Fibroblast of skin of abdomen (primary cell): ENCODE measurements around the gene HCN4.

Experiments used
- DNase-seq: peaks from one replicate; pipeline ENCODE4 v3.0.0-alpha.2; 2013

HCN4 gene

GRCh38 chr15:73378089-73378488 is 9.3 kb upstream of the HCN4 start:
- DNase-seq: no peak

- DNase-seq: no peak
Measured at GRCh38 chr15:73375755-73376305, 7.1 kb upstream of the HCN4 start.

- DNase-seq: no peak
Measured at GRCh38 chr15:73375012-73375411, 6.3 kb upstream of the HCN4 start.

GRCh38 chr15:73374604-73375003 is 5.8 kb upstream of the HCN4 start:
- no peak for DNase-seq

- no peak for DNase-seq
Measured at GRCh38 chr15:73373221-73373620, 4.5 kb upstream of the HCN4 start.

GRCh38 chr15:73371812-73372211 is 3.1 kb upstream of the HCN4 start:
- no peak for DNase-seq

GRCh38 chr15:73370151-73370550 is 1.4 kb upstream of the HCN4 start:
- DNase-seq: no peak

GRCh38 chr15:73369154-73369694 is 466 bp upstream of the HCN4 start:
- DNase-seq: no peak

GRCh38 chr15:73367624-73368300 is 996 bp downstream of the HCN4 start:
- no peak for DNase-seq

- no peak for DNase-seq
Measured at GRCh38 chr15:73366766-73367623, 1.8 kb downstream of the HCN4 start.

- no peak for DNase-seq
Measured at GRCh38 chr15:73364070-73364469, 4.7 kb downstream of the HCN4 start.

GRCh38 chr15:73362900-73363299 is 5.9 kb downstream of the HCN4 start:
- DNase-seq: no peak

- no peak for DNase-seq
Measured at GRCh38 chr15:73361337-73361736, 7.4 kb downstream of the HCN4 start.

- DNase-seq: no peak
Measured at GRCh38 chr15:73359651-73360050, 9.1 kb downstream of the HCN4 start.

- DNase-seq: no peak
Measured at GRCh38 chr15:73357999-73358665, 10.6 kb downstream of the HCN4 start.

- no peak for DNase-seq
Measured at GRCh38 chr15:73355612-73356265, 13.0 kb downstream of the HCN4 start.

GRCh38 chr15:73354241-73354640 is 14.5 kb downstream of the HCN4 start:
- DNase-seq: no peak

GRCh38 chr15:73353734-73354133 is 15.0 kb downstream of the HCN4 start:
- DNase-seq: no peak

GRCh38 chr15:73352082-73352481 is 16.7 kb downstream of the HCN4 start:
- no peak for DNase-seq

- DNase-seq: no peak
Measured at GRCh38 chr15:73349191-73349590, 19.6 kb downstream of the HCN4 start.

- peak; percentile 28 for DNase-seq
Measured at GRCh38 chr15:73346735-73347312, 21.9 kb downstream of the HCN4 start.

GRCh38 chr15:73345658-73346057 is 23.1 kb downstream of the HCN4 start:
- DNase-seq: no peak
